ENCODE data around the gene RNF4. TPM values are rescaled to one million over a fixed set of nuclear protein-coding genes. Genes with fewer than 3 reads are reported as not detected.
A peak's percentile ranks its signal among the peaks of the same experiment; 100 is the strongest.
"Not testable (repeated sequence)": the region's sequence is repeated elsewhere in the genome, so short reads cannot be mapped to it uniquely, and the experiment has no call there.

The RNF4 gene
- total RNA-seq, 2 donors from 2014 or later, result 86.3 to 97.0 TPM

GRCh38 chr4:2492970-2493369, 24.1 kb downstream of the RNF4 start:
- DNase-seq (no peak), ATAC-seq (replicated peaks in 1 of 2) (no peak)
- Mint-ChIP-seq H3K4me3 (no peak overlapping the region), H3K4me1 (ENCODE audit: low read depth) (peaks cover 24% of the 10 kb centered on the region), H3K36me3 (ENCODE audit: insufficient read depth in 2 of 2) (peaks cover 15 to 34% of the 10 kb centered on the region in 2 donors), H3K27ac (peak overlapping the region; percentile 81), H3K9me3 (peaks cover 0 to 1% of the 10 kb centered on the region in 2 donors), H3K27me3 (ENCODE audit: low read depth) (no peaks in the 10 kb centered on the region)

DNA sequence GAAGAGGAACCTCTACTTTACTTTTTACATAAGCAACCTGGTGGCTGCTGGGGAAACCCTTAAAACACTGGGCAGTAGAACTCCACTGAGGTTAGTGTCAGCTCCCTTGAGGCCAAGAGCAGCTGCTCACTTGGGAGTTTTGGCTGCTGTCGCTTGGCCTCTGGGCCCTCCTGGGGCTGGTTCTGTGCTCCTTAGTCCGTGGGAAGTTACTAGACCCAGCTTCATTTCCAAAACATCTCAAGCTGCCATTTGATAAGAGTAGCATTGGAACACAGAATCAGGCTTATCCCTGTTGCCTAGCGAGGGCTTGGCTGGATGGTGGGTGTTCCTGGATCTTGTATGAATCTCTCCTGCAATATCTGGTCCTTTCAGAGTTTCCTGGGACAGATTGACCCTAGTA, 26.1 kb downstream of the RNF4 start:
- ATAC-seq (replicated peaks in 1 of 2), result no peak
- H3K4me3 Mint-ChIP-seq, result no peak overlapping the region
- peaks cover 13 to 35% of the 10 kb centered on the region in 2 donors for H3K36me3 Mint-ChIP-seq (ENCODE audit: insufficient read depth in 2 of 2)

DNA sequence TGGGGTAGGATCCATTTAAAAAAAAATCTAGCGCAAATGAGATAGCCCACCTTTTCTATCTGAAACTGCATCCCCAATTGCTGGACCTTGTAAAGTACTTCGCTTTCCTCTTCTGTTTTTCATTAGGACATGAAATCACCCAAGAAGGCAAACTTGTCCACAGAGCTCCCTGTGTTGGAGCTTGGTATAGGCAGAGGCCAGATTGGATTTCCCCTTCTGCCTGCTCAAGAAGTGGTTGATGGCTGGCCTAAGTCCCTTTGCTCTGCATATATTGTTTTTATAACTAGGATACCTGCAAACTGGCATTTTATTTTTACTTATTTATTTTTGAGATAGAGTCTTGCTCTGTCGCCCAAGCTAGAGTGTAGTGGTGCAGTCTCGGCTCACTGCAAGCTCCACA, 28.4 kb downstream of the RNF4 start:
- ATAC-seq (replicated peaks in 1 of 2) (no peak), DNase-seq (no peak)
- H3K27ac Mint-ChIP-seq, result peak overlapping the region; percentile 55
- H3K36me3 Mint-ChIP-seq (ENCODE audit: insufficient read depth in 2 of 2), result peaks cover 18 to 30% of the 10 kb centered on the region in 2 donors
- H3K4me3 Mint-ChIP-seq, result no peak overlapping the region
- H3K27me3 Mint-ChIP-seq (ENCODE audit: low read depth), result no peaks in the 10 kb centered on the region
- no peaks in the 10 kb centered on the region for H3K9me3 Mint-ChIP-seq
- H3K4me1 Mint-ChIP-seq (ENCODE audit: low read depth), result peaks cover 11% of the 10 kb centered on the region

More for the DNA sequence above, 26.1 kb downstream of the RNF4 start:
- DNase-seq, result no peak
- Mint-ChIP-seq H3K27ac (no peak overlapping the region), H3K9me3 (peaks cover 0 to 1% of the 10 kb centered on the region in 2 donors), H3K27me3 (ENCODE audit: low read depth) (no peaks in the 10 kb centered on the region), H3K4me1 (ENCODE audit: low read depth) (peaks cover 13% of the 10 kb centered on the region)

- peak overlapping the region; percentile 28 for H3K27ac Mint-ChIP-seq
- no peak for DNase-seq
- no peaks in the 10 kb centered on the region for H3K27me3 Mint-ChIP-seq (ENCODE audit: low read depth)
- H3K36me3 Mint-ChIP-seq (ENCODE audit: insufficient read depth in 2 of 2), result peaks cover 15 to 25% of the 10 kb centered on the region in 2 donors
- H3K4me3 Mint-ChIP-seq, result no peak overlapping the region
- H3K4me1 Mint-ChIP-seq (ENCODE audit: low read depth), result peaks cover 11% of the 10 kb centered on the region
- ATAC-seq (replicated peaks in 1 of 2), result no peak
- no peaks in the 10 kb centered on the region for H3K9me3 Mint-ChIP-seq
Observed at GRCh38 chr4:2497931-2498330, 29.0 kb downstream of the RNF4 start.

GRCh38 chr4:2500547-2500946, 31.6 kb downstream of the RNF4 start:
- Mint-ChIP-seq H3K9me3 (no peaks in the 10 kb centered on the region), H3K36me3 (ENCODE audit: insufficient read depth in 2 of 2) (peaks cover 11 to 30% of the 10 kb centered on the region in 2 donors), H3K27me3 (ENCODE audit: low read depth) (no peaks in the 10 kb centered on the region), H3K4me3 (no peak overlapping the region), H3K27ac (peak overlapping the region; percentile 79), H3K4me1 (ENCODE audit: low read depth) (peaks cover 11% of the 10 kb centered on the region)
- peak; percentile 80 to 87 for ATAC-seq (replicated peaks in 1 of 2)
- DNase-seq, result peak in 1 of 2 donors; percentile 21

GRCh38 chr4:2501034-2501594, 32.2 kb downstream of the RNF4 start:
- H3K27ac Mint-ChIP-seq, result peak overlapping the region; percentile 13
- H3K27me3 Mint-ChIP-seq (ENCODE audit: low read depth), result no peaks in the 10 kb centered on the region
- peaks cover 11 to 28% of the 10 kb centered on the region in 2 donors for H3K36me3 Mint-ChIP-seq (ENCODE audit: insufficient read depth in 2 of 2)
- no peak overlapping the region for H3K4me3 Mint-ChIP-seq
- no peak for DNase-seq
- H3K4me1 Mint-ChIP-seq (ENCODE audit: low read depth), result peaks cover 11% of the 10 kb centered on the region
- ATAC-seq (replicated peaks in 1 of 2), result no peak
- H3K9me3 Mint-ChIP-seq, result no peaks in the 10 kb centered on the region

GRCh38 chr4:2503809-2504208, 34.9 kb downstream of the RNF4 start:
- Mint-ChIP-seq H3K9me3 (no peaks in the 10 kb centered on the region), H3K36me3 (ENCODE audit: insufficient read depth in 2 of 2) (peaks cover 10 to 26% of the 10 kb centered on the region in 2 donors), H3K4me3 (no peak overlapping the region), H3K4me1 (ENCODE audit: low read depth) (peaks cover 18% of the 10 kb centered on the region), H3K27me3 (ENCODE audit: low read depth) (no peaks in the 10 kb centered on the region), H3K27ac (peak overlapping the region; percentile 85)
- DNase-seq (no peak), ATAC-seq (replicated peaks in 1 of 2) (no peak)

- Mint-ChIP-seq H3K27ac (no peak overlapping the region), H3K27me3 (ENCODE audit: low read depth) (no peaks in the 10 kb centered on the region), H3K4me3 (no peak overlapping the region), H3K36me3 (ENCODE audit: insufficient read depth in 2 of 2) (peaks cover 4 to 22% of the 10 kb centered on the region in 2 donors), H3K4me1 (ENCODE audit: low read depth) (peaks cover 7% of the 10 kb centered on the region), H3K9me3 (no peaks in the 10 kb centered on the region)
- DNase-seq (no peak), ATAC-seq (replicated peaks in 1 of 2) (no peak)
Observed at GRCh38 chr4:2507259-2507658, 38.4 kb downstream of the RNF4 start.

- DNase-seq, result no peak
- Mint-ChIP-seq H3K36me3 (ENCODE audit: insufficient read depth in 2 of 2) (peaks cover 4 to 22% of the 10 kb centered on the region in 2 donors), H3K4me1 (ENCODE audit: low read depth) (peaks cover 7% of the 10 kb centered on the region), H3K27me3 (ENCODE audit: low read depth) (no peaks in the 10 kb centered on the region), H3K4me3 (no peak overlapping the region), H3K9me3 (no peaks in the 10 kb centered on the region), H3K27ac (no peak overlapping the region)
- ATAC-seq (replicated peaks in 1 of 2), result no peak
Observed at GRCh38 chr4:2507855-2508254, 38.9 kb downstream of the RNF4 start.

DNA sequence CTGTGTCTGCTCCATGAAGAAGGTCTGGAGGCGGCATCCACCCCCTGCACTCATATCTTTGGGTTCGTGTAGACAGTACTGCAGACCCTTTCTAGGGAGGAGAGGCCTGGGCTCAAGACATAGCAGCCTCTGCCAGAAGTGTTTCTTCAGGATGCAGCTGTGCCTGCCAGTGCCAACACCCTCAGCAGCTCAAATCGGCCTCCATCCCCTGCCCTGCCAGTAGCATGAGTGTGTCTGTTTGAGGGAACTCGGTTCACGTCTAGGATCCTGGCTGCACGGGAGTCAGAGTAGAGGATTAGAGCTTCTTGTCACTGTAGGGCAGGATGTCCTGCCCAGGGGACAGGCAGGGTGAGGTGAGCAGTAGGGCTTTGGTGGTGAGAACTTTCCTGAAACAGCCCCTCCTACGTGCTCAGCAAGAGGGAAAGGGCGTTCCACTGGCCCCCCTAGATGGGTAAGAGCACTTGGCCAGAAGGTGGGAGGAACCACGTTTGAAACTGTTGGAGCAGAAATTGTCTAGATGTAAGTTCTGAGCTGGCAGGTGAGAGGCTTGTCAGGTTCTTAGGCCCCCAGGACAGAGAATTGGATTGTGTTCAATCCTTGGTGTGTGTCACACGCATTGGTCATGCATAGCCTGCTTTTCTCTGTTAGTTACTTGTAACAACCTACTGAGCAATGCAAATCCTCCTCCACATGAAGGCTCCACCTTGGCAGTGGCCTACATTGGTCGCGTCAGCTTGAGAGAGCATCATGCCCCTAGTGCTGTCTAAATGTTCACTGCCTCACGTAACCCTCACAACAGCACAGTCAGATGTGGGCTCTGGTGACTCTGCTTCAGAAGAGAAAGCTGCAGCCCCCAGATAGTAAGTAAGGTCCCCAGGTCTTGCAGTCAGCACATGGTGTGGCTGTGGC, 41.7 kb downstream of the RNF4 start:
- H3K9me3 Mint-ChIP-seq, result no peaks in the 10 kb centered on the region
- H3K4me1 Mint-ChIP-seq (ENCODE audit: low read depth), result peaks cover 7% of the 10 kb centered on the region
- peaks cover 12 to 26% of the 10 kb centered on the region in 2 donors for H3K36me3 Mint-ChIP-seq (ENCODE audit: insufficient read depth in 2 of 2)
- DNase-seq, result no peak
- H3K27ac Mint-ChIP-seq, result peak overlapping the region; percentile 74
- no peak for ATAC-seq (replicated peaks in 1 of 2)
- H3K4me3 Mint-ChIP-seq, result no peak overlapping the region
- H3K27me3 Mint-ChIP-seq (ENCODE audit: low read depth), result no peaks in the 10 kb centered on the region

DNA sequence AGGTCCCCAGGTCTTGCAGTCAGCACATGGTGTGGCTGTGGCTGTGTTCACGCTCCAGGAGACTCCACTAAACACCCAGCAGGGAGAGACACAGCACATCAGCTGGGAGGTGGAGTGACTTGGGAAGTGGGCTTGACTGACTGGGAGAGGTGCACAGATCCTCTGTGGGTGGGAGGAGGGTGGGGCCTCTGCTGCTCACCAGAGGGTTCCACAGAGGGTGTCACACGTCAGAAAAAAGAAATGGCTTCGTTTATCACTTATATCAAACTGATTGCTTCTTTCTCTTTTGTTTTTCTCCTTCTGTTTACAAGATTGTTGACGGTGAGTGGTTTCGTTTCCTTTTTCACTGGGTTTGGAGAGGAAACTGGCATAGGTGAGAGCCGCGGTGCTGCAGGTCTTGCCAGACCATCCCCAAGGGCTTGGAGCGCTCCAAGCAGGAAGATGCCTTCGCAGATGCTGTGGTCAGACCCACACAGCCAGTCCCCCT, 42.8 kb downstream of the RNF4 start:
- Mint-ChIP-seq H3K27ac (peak overlapping the region; percentile 62), H3K27me3 (ENCODE audit: low read depth) (no peaks in the 10 kb centered on the region), H3K9me3 (no peaks in the 10 kb centered on the region), H3K4me1 (ENCODE audit: low read depth) (peaks cover 3% of the 10 kb centered on the region), H3K36me3 (ENCODE audit: insufficient read depth in 2 of 2) (peaks cover 11 to 24% of the 10 kb centered on the region in 2 donors), H3K4me3 (no peak overlapping the region)
- DNase-seq, result no peak
- ATAC-seq (replicated peaks in 1 of 2), result no peak

- Mint-ChIP-seq H3K27me3 (ENCODE audit: low read depth) (no peaks in the 10 kb centered on the region), H3K27ac (peak overlapping the region; percentile 62), H3K9me3 (no peaks in the 10 kb centered on the region), H3K36me3 (ENCODE audit: insufficient read depth in 2 of 2) (peaks cover 11 to 21% of the 10 kb centered on the region in 2 donors), H3K4me3 (no peak overlapping the region), H3K4me1 (ENCODE audit: low read depth) (no peaks in the 10 kb centered on the region)
- DNase-seq, result no peak
- no peak for ATAC-seq (replicated peaks in 1 of 2)
Observed at GRCh38 chr4:2512396-2513135, 43.7 kb downstream of the RNF4 start.

GRCh38 chr4:2514193-2514592, 45.3 kb downstream of the RNF4 start:
- not testable (repeated sequence) for ATAC-seq (replicated peaks in 1 of 2); H3K9me3 Mint-ChIP-seq; H3K4me1 Mint-ChIP-seq (ENCODE audit: low read depth); DNase-seq; H3K4me3 Mint-ChIP-seq; H3K27me3 Mint-ChIP-seq (ENCODE audit: low read depth); H3K27ac Mint-ChIP-seq
- H3K36me3 Mint-ChIP-seq (ENCODE audit: insufficient read depth in 2 of 2), result peaks cover 11 to 23% of the 10 kb centered on the region in 2 donors

Measured in activated T-cell treated with anti-CD3 and anti-CD28 coated beads, Interleukin-2, amount 50 U/mL, for 72 hours (primary cell).